K562 (cell line): Measurements from ENCODE around the gene SESN2. TPM values are rescaled to one million over a fixed set of nuclear protein-coding genes. Genes with fewer than 3 reads are reported as not detected.
A peak's percentile ranks its signal among the peaks of the same experiment; 100 is the strongest.

Experiments used
- CBX8 ChIP-seq: fragments of 200-600 bp; sonication (generic); IDR thresholded peaks from 2 replicates; pipeline ENCODE4 v1.6.1; 2012; ENCODE audit warnings: borderline replicate concordance, mixed run types, low read depth, mild to moderate bottlenecking, moderate library complexity, mixed read lengths, low read length, control low read depth, inconsistent platforms; ENCODE audit not compliant: poor library complexity, severe bottlenecking; ENCODE audit errors: extremely low read depth
- CEBPB ChIP-seq: fragments of 450-650 bp; IDR thresholded peaks from 2 replicates; pipeline ENCODE4 v1.6.1; 2016; ENCODE audit warnings: missing genetic modification characterization, missing compliant biosample characterization
- COPS2 ChIP-seq: fragments of 450-650 bp; conservative IDR thresholded peaks from 2 replicates; pipeline ENCODE4 v1.6.1; 2016; ENCODE audit warnings: mild to moderate bottlenecking, moderate library complexity
- FOSL1 ChIP-seq: fragments of 200-800 bp; sonication (Bioruptor generic); conservative IDR thresholded peaks from 2 replicates; pipeline ENCODE4 v1.6.1; 2016; ENCODE audit warnings: missing genetic modification characterization, missing compliant biosample characterization
- FOXK2 ChIP-seq, 2 experiments: fragments of 450-650 bp; IDR thresholded peaks in 1 of 2; conservative IDR thresholded peaks in 1 of 2; 2 replicates each; pipeline ENCODE4 v1.6.1; 2016; ENCODE audit warnings: low read depth in 2 of 2, mild to moderate bottlenecking in 1 of 2
- GTF2E2 ChIP-seq: fragments of 200-800 bp; sonication (Bioruptor generic); IDR thresholded peaks from 2 replicates; pipeline ENCODE4 v1.6.1; 2016; ENCODE audit warnings: missing genetic modification characterization, missing compliant biosample characterization
- HDAC1 ChIP-seq, 2 experiments: fragments of 450-650 bp; IDR thresholded peaks; 2 replicates each; pipeline ENCODE4 v1.6.1; 2016 to 2017; ENCODE audit warnings: inconsistent platforms in 1 of 2, mild to moderate bottlenecking in 1 of 2, moderate library complexity in 1 of 2
- HDAC6 ChIP-seq: IDR thresholded peaks from 2 replicates; pipeline ENCODE4 v1.6.1; 2012; ENCODE audit warnings: low read depth, mild to moderate bottlenecking, control low read depth, inconsistent platforms, low read length, moderate library complexity
- HIVEP1 ChIP-seq: fragments of 250-450 bp; sonication (Bioruptor Pico); IDR thresholded peaks from 2 replicates; pipeline ENCODE4 v1.4.0; 2020; ENCODE audit warnings: mild to moderate bottlenecking
- MCM7 ChIP-seq, 2 experiments: fragments of 450-650 bp; IDR thresholded peaks; 2 replicates each; pipeline ENCODE4 v1.6.1; 2016 to 2018
- MITF ChIP-seq: IDR thresholded peaks from 2 replicates; pipeline ENCODE4 v1.6.1; 2014; ENCODE audit warnings: antibody characterized with exemption
- NONO ChIP-seq, 2 experiments: fragments of 200-400 bp in 1 of 2; fragments of 450-650 bp in 1 of 2; formaldehyde crosslinking in 1 of 2; IDR thresholded peaks; 2 replicates each; pipeline ENCODE4 v1.6.1; 2017; ENCODE audit warnings: low read depth in 2 of 2, mild to moderate bottlenecking in 2 of 2, moderate library complexity in 2 of 2, low read length in 1 of 2
- NR2C2 ChIP-seq, 2 experiments: fragments of 200-800 bp in 1 of 2; sonication (Bioruptor generic) in 1 of 2; sonication (generic) in 1 of 2; formaldehyde crosslinking in 1 of 2; IDR thresholded peaks; 2 replicates each; pipeline versions ENCODE4 v1.6.1 to v1.8.0; 2016 to 2022; ENCODE audit warnings: mild to moderate bottlenecking in 1 of 2, missing compliant biosample characterization in 1 of 2, missing genetic modification characterization in 1 of 2, missing genetic modification reagents in 1 of 2
- PCBP1 ChIP-seq: fragments of 200-400 bp; formaldehyde crosslinking; IDR thresholded peaks from 2 replicates; pipeline ENCODE4 v1.6.1; 2018; ENCODE audit warnings: mild to moderate bottlenecking, low read depth, low read length; ENCODE audit not compliant: poor library complexity, severe bottlenecking
- RFX7 ChIP-seq: fragments of 250-450 bp; sonication (Bioruptor Pico); IDR thresholded peaks from 2 replicates; pipeline ENCODE4 v1.5.1; 2021; ENCODE audit warnings: mild to moderate bottlenecking
- ZNF133 ChIP-seq: fragments of 250-450 bp; sonication (Bioruptor Pico); IDR thresholded peaks from 2 replicates; pipeline ENCODE4 v1.4.0; 2020; ENCODE audit warnings: mild to moderate bottlenecking
- ZNF140 ChIP-seq: fragments of 250-450 bp; sonication (Bioruptor Pico); IDR thresholded peaks from 2 replicates; pipeline ENCODE4 v1.8.0; 2021; ENCODE audit warnings: moderate library complexity, mild to moderate bottlenecking, inconsistent platforms
- ZNF174 ChIP-seq: fragments of 250-450 bp; sonication (Bioruptor Pico); IDR thresholded peaks from 2 replicates; pipeline ENCODE4 v1.4.0; 2020; ENCODE audit warnings: mild to moderate bottlenecking
- ZNF253 ChIP-seq: fragments of 250-450 bp; sonication (Bioruptor Pico); conservative IDR thresholded peaks from 2 replicates; pipeline ENCODE4 v1.6.1; 2021; ENCODE audit warnings: mild to moderate bottlenecking
- ZNF507 ChIP-seq: conservative IDR thresholded peaks from 2 replicates; pipeline ENCODE4 v1.6.1; 2017; ENCODE audit warnings: missing genetic modification characterization, missing compliant biosample characterization
- polyA plus RNA-seq, 8 experiments: library from polyadenylated mRNA; depleted of rRNA in 4 of 8; stranded (reverse) in 5 of 8; unstranded in 3 of 8; fragments of >200 nt; fragmentation: Nextera tagmentation in 2 of 8; fragmentation: Illumina TruSeq in 1 of 8; extraction: Ambion mirVana in 2 of 8; extraction: Trizol in 1 of 8; gene quantifications; 2 replicates each; pipeline versions ENCODE4 v1.2.1 to v1.2.3, GENCODE V29; 2011 to 2014; ENCODE audit warnings: inconsistent platforms in 1 of 8, missing spikeins in 1 of 8
- total RNA-seq, 7 experiments: library from RNA; depleted of rRNA in 6 of 7; stranded (reverse); fragments of >200 nt in 6 of 7; fragmentation: Illumina TruSeq in 2 of 7; extraction: Trizol in 2 of 7; gene quantifications; 2 replicates each; pipeline versions ENCODE4 v1.2.1 to v1.2.3, GENCODE V29; 2011 to 2021; ENCODE audit warnings: low replicate concordance in 1 of 7
- TF ChIP-seq, protein P1 (sequence below): fragments of 250-450 bp; sonication (Bioruptor Pico); IDR thresholded peaks from 2 replicates; pipeline ENCODE4 v1.5.0; 2021
- TF ChIP-seq, protein P2 (sequence below): fragments of 450-650 bp; formaldehyde crosslinking; IDR thresholded peaks from 2 replicates; pipeline ENCODE4 v1.4.0; 2020; ENCODE audit warnings: mild to moderate bottlenecking
- TF ChIP-seq, protein P3 (sequence below): fragments of 450-650 bp; formaldehyde crosslinking; IDR thresholded peaks from 2 replicates; pipeline ENCODE4 v1.4.0; 2020; ENCODE audit warnings: mild to moderate bottlenecking, mixed read lengths

SESN2 gene
- total and polyA plus RNA-seq, 9 of the 15 experiments (the other 6 are each of a cell fraction or from before 2014, with no cell fraction given) = 3.7 to 71.3 (median 16.8) TPM

GRCh38 chr1:28235755-28236655, 23.3 kb upstream of the SESN2 start, which contains the start of gene ATP5IF1 (continued):
- TF ChIP-seq ZNF133 (CRISPR knock-in tag) (0 out of 2 replicates have a peak, but pooled peaks have one; percentile 81), ZNF253 (no peak), NR2C2 (CRISPR knock-in tag; IDR thresholded peaks at IDR 0.05) (peak; percentile 78; the same call in 1 of the 2 replicates), NR2C2 (tag; IDR thresholded peaks at IDR 0.05) (no peak), HDAC6 (no peak), ZNF174 (no peak), PCBP1 (no peak), CBX8 (no peak), CEBPB (no peak), ZNF507 (tag) (no peak), HDAC1 (IDR thresholded peaks at IDR 0.05) (peak in 1 of 2 experiments; percentile 81; a peak in 1 of 4 replicates), FOXK2 (conservative IDR thresholded peaks at IDR 0.05 in 1 of 2, IDR thresholded peaks at IDR 0.05 in 1 of 2; ENCODE audit: low read depth in 2 of 2) (peak; percentile 60 to 71; a peak in 2 of 4 replicates), MITF (no peak), COPS2 (no peak), MCM7 (IDR thresholded peaks at IDR 0.05) (no peak), NONO (IDR thresholded peaks at IDR 0.05; ENCODE audit: low read depth in 2 of 2, low read length in 1 of 2) (peak in 1 of 2 experiments; percentile 61; a peak in 1 of 4 replicates), GTF2E2 (tag) (no peak), ZNF140 (CRISPR knock-in tag) (no peak), RFX7 (CRISPR knock-in tag) (no peak), FOSL1 (tag) (no peak), HIVEP1 (CRISPR knock-in tag) (no peak)
- TF ChIP-seq, protein P1, sequence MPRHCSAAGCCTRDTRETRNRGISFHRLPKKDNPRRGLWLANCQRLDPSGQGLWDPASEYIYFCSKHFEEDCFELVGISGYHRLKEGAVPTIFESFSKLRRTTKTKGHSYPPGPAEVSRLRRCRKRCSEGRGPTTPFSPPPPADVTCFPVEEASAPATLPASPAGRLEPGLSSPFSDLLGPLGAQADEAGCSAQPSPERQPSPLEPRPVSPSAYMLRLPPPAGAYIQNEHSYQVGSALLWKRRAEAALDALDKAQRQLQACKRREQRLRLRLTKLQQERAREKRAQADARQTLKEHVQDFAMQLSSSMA (CRISPR knock-in tag) = no peak
- TF ChIP-seq, protein P2, sequence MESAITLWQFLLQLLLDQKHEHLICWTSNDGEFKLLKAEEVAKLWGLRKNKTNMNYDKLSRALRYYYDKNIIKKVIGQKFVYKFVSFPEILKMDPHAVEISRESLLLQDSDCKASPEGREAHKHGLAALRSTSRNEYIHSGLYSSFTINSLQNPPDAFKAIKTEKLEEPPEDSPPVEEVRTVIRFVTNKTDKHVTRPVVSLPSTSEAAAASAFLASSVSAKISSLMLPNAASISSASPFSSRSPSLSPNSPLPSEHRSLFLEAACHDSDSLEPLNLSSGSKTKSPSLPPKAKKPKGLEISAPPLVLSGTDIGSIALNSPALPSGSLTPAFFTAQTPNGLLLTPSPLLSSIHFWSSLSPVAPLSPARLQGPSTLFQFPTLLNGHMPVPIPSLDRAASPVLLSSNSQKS = no peak
- TF ChIP-seq, protein P3, sequence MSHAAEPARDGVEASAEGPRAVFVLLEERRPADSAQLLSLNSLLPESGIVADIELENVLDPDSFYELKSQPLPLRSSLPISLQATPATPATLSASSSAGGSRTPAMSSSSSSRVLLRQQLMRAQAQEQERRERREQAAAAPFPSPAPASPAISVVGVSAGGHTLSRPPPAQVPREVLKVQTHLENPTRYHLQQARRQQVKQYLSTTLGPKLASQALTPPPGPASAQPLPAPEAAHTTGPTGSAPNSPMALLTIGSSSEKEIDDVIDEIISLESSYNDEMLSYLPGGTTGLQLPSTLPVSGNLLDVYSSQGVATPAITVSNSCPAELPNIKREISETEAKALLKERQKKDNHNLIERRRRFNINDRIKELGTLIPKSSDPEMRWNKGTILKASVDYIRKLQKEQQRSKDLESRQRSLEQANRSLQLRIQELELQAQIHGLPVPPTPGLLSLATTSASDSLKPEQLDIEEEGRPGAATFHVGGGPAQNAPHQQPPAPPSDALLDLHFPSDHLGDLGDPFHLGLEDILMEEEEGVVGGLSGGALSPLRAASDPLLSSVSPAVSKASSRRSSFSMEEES (CRISPR knock-in tag) = no peak
